ENCODE measurements around the gene PDCL3.
A peak's percentile ranks its signal among the peaks of the same experiment; 100 is the strongest.

Gene PDCL3

DNA sequence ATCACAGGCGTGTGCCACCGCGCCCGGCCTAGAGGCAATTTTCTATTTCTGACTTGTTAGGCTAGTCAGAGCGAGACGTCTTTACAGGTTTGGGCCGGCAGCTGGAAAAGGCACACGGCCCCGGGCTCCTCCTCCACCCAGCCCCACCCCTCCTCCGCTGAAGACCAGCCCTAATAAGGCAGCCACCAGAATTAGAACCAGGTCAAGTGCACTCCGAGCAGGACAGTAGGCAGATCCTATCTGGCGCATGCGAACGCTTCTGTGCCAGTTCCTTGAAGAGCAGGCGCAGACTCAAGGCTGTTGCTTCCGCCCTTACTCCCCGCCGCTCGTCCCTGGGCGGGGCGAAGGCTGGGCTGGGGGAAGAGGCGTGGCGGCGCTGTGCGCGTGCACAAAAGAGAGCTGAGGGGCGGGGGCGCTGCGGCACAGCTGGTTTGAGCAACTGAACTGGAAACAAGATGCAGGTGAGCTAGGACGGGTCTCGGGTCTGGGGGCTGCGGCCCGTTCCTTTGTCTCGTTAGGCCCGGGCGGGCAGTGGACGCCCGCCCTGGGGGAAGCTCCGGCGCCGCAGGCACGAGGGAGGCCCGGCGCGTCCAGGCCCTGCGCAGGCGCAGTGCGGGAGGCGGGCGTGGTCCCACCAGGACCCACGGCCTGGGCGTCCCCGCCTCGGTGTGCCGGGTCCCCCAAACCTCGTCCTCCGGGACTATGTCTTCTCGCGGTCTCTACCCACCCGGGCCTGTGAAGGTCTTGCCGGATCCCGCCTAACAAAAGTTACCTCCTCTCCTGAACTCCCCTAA, at the start of gene PDCL3:
PDCL3 (plus strand) TSS at position 381 of the 794 bp plus-strand sequence; CDS start at position 456, 75 bp downstream.
- peak; percentile 97 for DNase-seq (ENCODE audit: low spot score)

DNA sequence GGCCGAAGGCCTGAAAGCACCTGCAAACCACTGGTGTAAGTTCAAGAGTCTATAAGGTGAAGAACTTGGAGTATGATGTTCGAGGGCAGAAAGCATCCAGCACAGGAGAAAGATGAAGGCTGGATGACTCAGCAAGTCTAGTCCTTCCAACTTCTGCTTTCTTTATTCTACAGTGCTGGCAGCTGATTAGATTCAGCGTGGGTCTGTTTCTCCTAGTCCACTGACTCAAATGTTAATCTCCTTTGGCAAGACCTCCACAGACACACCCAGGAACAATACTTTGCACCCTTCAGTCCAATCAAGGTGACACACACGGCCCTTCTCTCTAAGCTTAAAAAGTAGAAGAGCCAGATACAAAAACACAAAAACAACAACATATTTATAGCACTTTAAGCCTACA, 49.1 kb upstream of the PDCL3 start:
- DNase-seq (ENCODE audit: low spot score) = no peak

GRCh38 chr2:100517556-100517955, 45.2 kb upstream of the PDCL3 start:
- no peak for DNase-seq (ENCODE audit: low spot score)

DNA sequence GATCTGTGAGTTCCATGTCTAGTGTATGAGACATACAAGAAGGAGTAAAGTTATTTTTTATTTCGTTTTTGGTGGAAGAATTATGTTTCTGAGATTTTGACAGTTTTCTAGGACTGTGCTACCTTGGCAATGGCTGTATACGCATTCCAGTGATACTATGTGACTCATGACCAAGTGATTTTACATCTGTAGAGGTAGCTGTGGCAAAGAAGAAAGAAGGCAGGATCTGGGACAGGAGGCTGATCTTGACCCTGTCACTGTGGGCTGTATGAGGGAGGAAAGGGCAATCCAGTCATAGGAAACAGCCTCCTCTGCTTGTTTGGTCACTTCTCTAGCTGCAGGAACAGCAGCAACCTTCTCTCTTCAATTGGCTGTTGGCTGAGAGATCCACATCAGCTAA, 44.0 kb upstream of the PDCL3 start:
- no peak for DNase-seq (ENCODE audit: low spot score)

GRCh38 chr2:100520224-100520623, 42.6 kb upstream of the PDCL3 start:
- DNase-seq (ENCODE audit: low spot score) = no peak

DNA sequence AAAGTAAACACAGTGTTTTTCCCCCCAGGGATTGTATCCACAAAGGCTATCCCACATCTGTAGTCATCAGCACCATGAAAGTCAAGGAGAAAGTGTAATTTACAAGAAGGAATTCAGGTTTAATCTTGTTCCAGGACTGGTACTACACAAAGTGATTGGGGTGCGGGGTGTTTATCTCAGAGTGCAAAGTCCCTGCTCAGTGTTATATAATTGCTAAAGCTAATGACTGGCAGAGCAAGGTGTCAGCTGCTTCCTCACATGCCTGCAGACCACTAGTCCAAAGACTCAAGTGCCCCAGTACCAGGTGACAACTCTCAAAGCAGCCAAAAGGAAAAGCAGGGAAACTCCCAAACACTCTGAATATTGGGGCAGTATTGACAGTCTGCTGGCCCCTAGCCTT, 40.4 kb upstream of the PDCL3 start:
- DNase-seq (ENCODE audit: low spot score) = no peak

DNA sequence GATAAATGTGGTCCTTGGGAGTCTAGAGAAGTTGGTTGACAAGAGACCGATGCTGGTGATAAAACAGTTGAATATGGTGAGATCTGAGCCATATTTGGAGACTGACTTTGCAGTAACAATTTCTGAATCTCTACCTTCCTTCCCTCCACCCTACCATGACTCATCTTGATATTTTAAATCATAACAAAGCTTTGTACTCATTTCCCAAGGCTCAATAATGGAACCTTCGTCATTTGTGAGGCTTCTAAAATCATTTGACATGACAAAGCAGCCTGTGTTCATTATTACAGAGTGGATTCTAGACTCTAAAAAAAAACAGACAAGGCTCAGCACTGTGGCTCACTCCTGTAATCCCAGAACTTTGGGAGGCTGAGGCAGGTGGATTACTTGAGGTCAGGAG, 38.5 kb upstream of the PDCL3 start:
- no peak for DNase-seq (ENCODE audit: low spot score)

- DNase-seq (ENCODE audit: low spot score) = no peak
Observed at GRCh38 chr2:100526868-100527267, 35.9 kb upstream of the PDCL3 start.

DNA sequence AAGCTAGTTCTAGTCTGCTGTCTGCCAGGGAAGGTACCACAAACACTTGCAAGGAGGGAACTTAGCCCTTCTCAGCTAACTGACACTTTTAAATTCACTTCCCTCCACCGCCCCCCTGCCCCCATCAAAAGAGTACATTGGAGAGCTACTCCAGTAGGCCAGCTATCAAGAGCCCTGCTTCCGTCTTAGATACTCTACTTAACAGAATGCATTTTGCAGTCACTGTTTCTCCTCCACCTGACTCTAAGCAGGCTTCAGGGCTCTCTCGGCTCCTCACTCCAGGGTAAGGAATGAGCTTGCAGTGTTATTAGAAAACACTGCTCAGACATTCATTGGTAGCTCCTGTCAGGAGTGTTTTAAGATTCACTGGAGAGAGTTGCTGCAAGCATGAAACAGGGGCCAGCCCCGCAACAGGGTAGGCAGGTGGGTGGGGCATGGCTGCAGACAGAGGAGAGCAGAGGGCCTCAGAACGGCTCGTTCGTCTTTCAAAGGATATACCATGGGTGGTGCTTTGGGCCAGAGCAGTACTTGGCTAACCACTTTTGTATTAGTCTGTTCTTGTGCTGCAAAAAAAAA, 35.3 kb upstream of the PDCL3 start:
- DNase-seq (ENCODE audit: low spot score) = no peak

GRCh38 chr2:100529176-100529575, 33.6 kb upstream of the PDCL3 start:
- no peak for DNase-seq (ENCODE audit: low spot score)

DNA sequence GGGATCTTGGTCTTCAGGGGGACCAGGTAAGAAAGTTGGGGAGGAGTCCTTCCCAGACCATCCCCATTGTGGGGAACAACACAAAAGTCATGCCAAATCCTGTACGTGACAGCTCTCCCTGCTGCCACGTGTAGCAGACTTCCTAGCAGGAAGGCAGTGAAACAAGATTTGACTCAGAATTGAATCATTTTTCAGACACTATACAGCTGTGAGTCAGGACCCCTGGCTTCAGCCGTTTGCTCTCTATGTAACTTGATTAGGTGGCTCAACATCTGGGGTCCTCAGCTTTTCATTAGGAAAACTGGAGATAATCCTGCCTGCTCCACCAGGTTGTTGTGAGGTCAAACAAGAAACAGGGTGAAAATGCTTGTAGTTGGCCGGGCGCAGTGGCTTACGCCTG, 32.9 kb upstream of the PDCL3 start:
- no peak for DNase-seq (ENCODE audit: low spot score)

- no peak for DNase-seq (ENCODE audit: low spot score)
Observed at GRCh38 chr2:100535855-100536254, 26.9 kb upstream of the PDCL3 start.

- no peak for DNase-seq (ENCODE audit: low spot score)
Observed at GRCh38 chr2:100537918-100538317, 24.9 kb upstream of the PDCL3 start.

GRCh38 chr2:100539221-100539620, 23.6 kb upstream of the PDCL3 start:
- DNase-seq (ENCODE audit: low spot score) = no peak

DNA sequence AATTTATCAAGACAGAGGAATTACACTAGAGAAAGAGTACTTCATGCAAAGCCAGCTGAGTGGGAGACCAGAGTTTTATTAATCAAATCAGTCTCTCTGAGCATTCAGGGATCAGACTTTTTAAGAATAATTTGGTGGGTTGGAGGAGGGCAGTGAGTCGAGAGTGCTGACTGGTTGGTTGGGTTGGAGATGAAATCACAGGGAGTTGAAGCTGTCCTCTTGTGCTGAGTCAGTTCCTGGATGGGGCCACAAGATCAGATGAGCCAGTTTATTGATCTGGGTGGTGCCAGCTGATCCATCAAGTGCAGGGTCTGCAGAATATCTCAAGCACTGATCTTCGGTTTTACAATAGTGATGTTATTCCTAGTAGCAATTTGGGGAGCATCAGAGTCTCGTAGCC, 21.4 kb upstream of the PDCL3 start:
- DNase-seq (ENCODE audit: low spot score) = no peak

- DNase-seq (ENCODE audit: low spot score) = no peak
Observed at GRCh38 chr2:100542418-100542817, 20.4 kb upstream of the PDCL3 start.

- DNase-seq (ENCODE audit: low spot score) = no peak
Observed at GRCh38 chr2:100544911-100545596, 17.7 kb upstream of the PDCL3 start.

DNA sequence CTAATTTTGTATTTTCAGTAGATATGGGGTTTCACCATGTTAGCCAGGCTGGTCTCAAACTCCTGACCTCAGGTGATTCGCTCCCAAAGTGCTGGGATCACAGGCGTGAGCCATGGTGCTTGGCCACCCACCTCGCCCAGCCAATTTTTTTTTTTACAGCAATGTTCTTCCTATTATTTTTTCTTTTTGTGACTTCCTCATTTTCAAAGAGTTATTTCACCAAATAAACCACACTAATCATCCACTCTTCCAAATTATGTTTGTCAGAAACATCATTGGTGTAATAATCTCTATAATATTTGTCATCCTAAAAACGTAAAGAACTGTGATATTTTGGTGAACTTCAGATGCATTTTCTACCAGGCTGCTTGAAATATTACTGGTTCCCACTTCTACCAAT, 16.3 kb upstream of the PDCL3 start:
- DNase-seq (ENCODE audit: low spot score) = no peak

- no peak for DNase-seq (ENCODE audit: low spot score)
Observed at GRCh38 chr2:100548771-100549170, 14.0 kb upstream of the PDCL3 start.

- no peak for DNase-seq (ENCODE audit: low spot score)
Observed at GRCh38 chr2:100551303-100551702, 11.5 kb upstream of the PDCL3 start.

- no peak for DNase-seq (ENCODE audit: low spot score)
Observed at GRCh38 chr2:100554798-100555407, 7.9 kb upstream of the PDCL3 start.

DNA sequence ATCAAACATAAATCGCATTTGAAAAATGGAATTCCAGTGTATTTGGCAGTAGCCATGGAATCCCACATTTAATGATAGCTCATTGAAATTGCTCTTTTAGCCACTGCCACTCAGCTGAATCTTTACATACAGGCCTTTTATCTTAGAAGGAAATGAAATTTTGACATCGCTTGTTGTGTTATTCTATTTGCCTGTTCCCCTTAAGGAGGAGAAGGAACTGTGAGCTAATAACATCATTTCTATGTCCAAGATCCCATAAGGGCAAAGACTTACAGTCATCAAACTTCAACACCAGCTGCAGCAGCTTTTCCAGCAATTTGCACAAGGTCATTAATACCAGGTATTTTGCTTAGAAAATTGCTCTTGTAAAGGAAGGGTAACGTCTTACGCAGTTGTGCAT, 6.0 kb upstream of the PDCL3 start:
- no peak for DNase-seq (ENCODE audit: low spot score)

All from left forelimb (tissue), 1 donor.